Spinal cord (tissue), 10 donors: ENCODE results near the gene PLXNA3. TPM values are rescaled to one million over a fixed set of nuclear protein-coding genes. Genes with fewer than 3 reads are reported as not detected.
A peak's percentile ranks its signal among the peaks of the same experiment; 100 is the strongest.

Experiments used
- DNase-seq, 6 donors: peaks; one replicate each; pipeline versions ENCODE4 v3.0.0 to v3.0.0-alpha.2; 2013 to 2015; ENCODE audit warnings: low spot score in 6 of 6, low read depth in 4 of 6
- H3K27ac ChIP-seq: one replicate; pipeline ENCODE4 v1.5.1; 2013; ENCODE audit warnings: low read depth, low read length, control low read depth
- H3K27me3 ChIP-seq: one replicate; pipeline ENCODE4 v1.6.1; 2013; ENCODE audit warnings: low read length; ENCODE audit not compliant: control insufficient read depth, insufficient read depth
- H3K36me3 ChIP-seq: one replicate; pipeline ENCODE4 v1.6.1; 2013; ENCODE audit warnings: low read length; ENCODE audit not compliant: control insufficient read depth, insufficient read depth
- H3K4me1 ChIP-seq: one replicate; pipeline ENCODE4 v1.6.1; 2013; ENCODE audit warnings: low read length; ENCODE audit not compliant: control insufficient read depth, insufficient read depth
- H3K4me3 ChIP-seq: one replicate; pipeline ENCODE4 v1.5.1; 2013; ENCODE audit warnings: low read depth, low read length, control low read depth
- H3K9me3 ChIP-seq: one replicate; pipeline ENCODE4 v1.6.1; 2013; ENCODE audit warnings: low read length; ENCODE audit not compliant: control insufficient read depth, insufficient read depth
- WGBS: methylation state at CpG from one replicate; pipeline ENCODE4 v1.1.5; 2013; ENCODE audit warnings: missing lambda C conversion rate; ENCODE audit not compliant: insufficient coverage; 5-methylcytosine and 5-hydroxymethylcytosine counted together
- polyA plus RNA-seq, 2 donors: library from polyadenylated mRNA; unstranded; fragments of 120-200 nt; gene quantifications; one replicate each; pipeline ENCODE4 v1.2.1, GENCODE V29; 2013; ENCODE audit not compliant: insufficient read length in 2 of 2
- total RNA-seq, 2 donors: library from RNA; depleted of rRNA in 1 of 2; stranded (reverse); fragments of 120-200 nt in 1 of 2; fragments of >200 nt in 1 of 2; gene quantifications; one replicate each; pipeline versions ENCODE4 v1.2.3 to v1.2.4, GENCODE V29; 2013 to 2014
- donor health status: healthy.

Gene PLXNA3
- total and polyA plus RNA-seq, 4 donors = 13.3 to 127 (median 58.8) TPM

- Histone ChIP-seq H3K4me1 (peaks cover 34% of the 10 kb centered on the region), H3K27ac (no peak overlapping the region), H3K4me3 (no peak overlapping the region), H3K9me3 (no peaks in the 10 kb centered on the region), H3K36me3 (peaks cover 37% of the 10 kb centered on the region), H3K27me3 (no peaks in the 10 kb centered on the region)
- DNase-seq = no peak
- 87% methylated on average over 14 of the region's 16 CpGs for WGBS
Measured at GRCh38 chrX:154484255-154485149, 26.4 kb downstream of the PLXNA3 start.

DNA sequence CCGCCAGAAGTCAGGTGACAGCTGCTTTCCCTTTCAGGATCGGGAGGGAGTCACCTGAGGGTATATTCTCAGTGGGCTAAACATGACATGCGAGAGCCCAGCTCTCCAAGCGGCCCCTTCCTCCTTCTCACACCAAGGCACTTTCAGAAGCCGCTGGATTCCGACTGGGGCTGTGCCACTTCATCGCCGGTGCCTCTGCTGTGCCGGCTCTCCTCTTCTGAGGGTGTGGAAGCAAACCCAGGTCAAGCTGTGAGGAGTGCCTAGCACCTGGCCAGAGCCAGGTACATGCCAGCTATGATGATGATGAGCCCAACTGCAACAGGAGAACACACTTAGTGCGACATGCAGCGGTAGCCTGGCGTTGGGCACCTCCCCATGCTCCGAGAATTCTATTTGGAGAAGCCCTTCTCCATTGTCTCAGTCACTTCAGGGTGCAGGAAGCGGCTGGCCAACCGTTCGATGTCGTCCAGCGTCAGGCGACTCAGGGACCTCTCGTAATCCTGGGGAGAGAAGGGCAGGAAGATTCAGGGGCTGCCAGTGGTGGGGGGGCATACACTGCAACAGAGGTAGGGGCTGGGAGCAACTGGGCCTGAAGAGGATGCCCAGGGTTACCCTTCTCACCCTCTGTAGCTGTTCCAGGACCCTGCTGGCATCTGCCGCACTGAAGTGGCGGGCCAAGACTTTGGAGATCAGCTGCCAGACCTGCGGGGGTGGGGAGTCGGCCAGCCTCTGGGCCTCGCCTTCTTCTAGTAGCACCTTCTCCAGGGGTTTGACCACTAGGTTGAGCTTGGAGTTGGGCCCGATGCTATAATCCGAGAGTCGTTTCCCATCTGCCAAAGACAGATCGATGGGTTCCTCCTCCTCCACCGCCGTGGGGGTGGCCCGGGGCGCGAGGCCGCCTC is 27.3 kb downstream of the PLXNA3 start:
- 57% methylated on average over 35 of the region's 35 CpGs for WGBS
- no peak overlapping the region for H3K27ac ChIP-seq
- H3K36me3 ChIP-seq = peaks cover 37% of the 10 kb centered on the region
- peak overlapping the region; percentile 16 for H3K4me3 ChIP-seq
- DNase-seq = peak in 1 of 6 donors; percentile 21
- H3K9me3 ChIP-seq = no peaks in the 10 kb centered on the region
- peaks cover 40% of the 10 kb centered on the region for H3K4me1 ChIP-seq
- H3K27me3 ChIP-seq = no peaks in the 10 kb centered on the region

- Histone ChIP-seq H3K36me3 (peaks cover 37% of the 10 kb centered on the region), H3K4me1 (peaks cover 42% of the 10 kb centered on the region), H3K27ac (no peak overlapping the region), H3K9me3 (no peaks in the 10 kb centered on the region), H3K4me3 (peak overlapping the region; percentile 45), H3K27me3 (no peaks in the 10 kb centered on the region)
- peak in 2 of 6 donors; percentile 10 to 33 for DNase-seq
- WGBS = 24% methylated on average over 35 of the region's 35 CpGs
Measured at GRCh38 chrX:154486052-154486395, 27.9 kb downstream of the PLXNA3 start.

GRCh38 chrX:154486396-154487207 is 28.5 kb downstream of the PLXNA3 start, which contains the start of gene UBL4A:
Gene UBL4A (minus strand): TSS chrX:154486615. CDS start chrX:154486584, 31 bp downstream.
- H3K4me3 ChIP-seq = peak within 1 kb of the TSS; percentile 45
- 22% methylated on average over 84 of the region's 95 CpGs for WGBS
- peak within 1 kb of the TSS; percentile 25 for H3K27ac ChIP-seq
- H3K9me3 ChIP-seq = no peaks in the 10 kb centered on the region
- DNase-seq = peak in 2 of 6 donors; percentile 58 to 71
- H3K4me1 ChIP-seq = peaks cover 45% of the 10 kb centered on the region
- H3K36me3 ChIP-seq = peaks cover 37% of the 10 kb centered on the region
- no peaks in the 10 kb centered on the region for H3K27me3 ChIP-seq

- H3K4me3 ChIP-seq = no peak overlapping the region
- no peak overlapping the region for H3K27ac ChIP-seq
- WGBS = 89% methylated on average over 28 of the region's 28 CpGs
- H3K4me1 ChIP-seq = peaks cover 45% of the 10 kb centered on the region
- no peak for DNase-seq
- peaks cover 35% of the 10 kb centered on the region for H3K36me3 ChIP-seq
- no peaks in the 10 kb centered on the region for H3K27me3 ChIP-seq
- no peaks in the 10 kb centered on the region for H3K9me3 ChIP-seq
Measured at GRCh38 chrX:154487518-154488290, 29.6 kb downstream of the PLXNA3 start.

- no peaks in the 10 kb centered on the region for H3K27me3 ChIP-seq
- peaks cover 45% of the 10 kb centered on the region for H3K4me1 ChIP-seq
- peaks cover 32% of the 10 kb centered on the region for H3K36me3 ChIP-seq
- no peaks in the 10 kb centered on the region for H3K9me3 ChIP-seq
- no peak overlapping the region for H3K4me3 ChIP-seq
- no peak for DNase-seq
- WGBS = 91% methylated on average over 19 of the region's 20 CpGs
- no peak overlapping the region for H3K27ac ChIP-seq
Measured at GRCh38 chrX:154488336-154489075, 30.4 kb downstream of the PLXNA3 start.

GRCh38 chrX:154489182-154489581 is 31.1 kb downstream of the PLXNA3 start:
- WGBS = 83% methylated on average over 4 of the region's 4 CpGs
- H3K27ac ChIP-seq = no peak overlapping the region
- H3K36me3 ChIP-seq = peaks cover 29% of the 10 kb centered on the region
- peaks cover 43% of the 10 kb centered on the region for H3K4me1 ChIP-seq
- no peaks in the 10 kb centered on the region for H3K9me3 ChIP-seq
- peak overlapping the region; percentile 46 for H3K4me3 ChIP-seq
- no peaks in the 10 kb centered on the region for H3K27me3 ChIP-seq
- no peak for DNase-seq

- peaks cover 21% of the 10 kb centered on the region for H3K36me3 ChIP-seq
- H3K27me3 ChIP-seq = no peaks in the 10 kb centered on the region
- peak in 1 of 6 donors; percentile 28 for DNase-seq
- WGBS = 32% methylated on average over 19 of the region's 19 CpGs
- H3K4me3 ChIP-seq = peak overlapping the region; percentile 46
- H3K4me1 ChIP-seq = peaks cover 35% of the 10 kb centered on the region
- H3K27ac ChIP-seq = peak overlapping the region; percentile 40
- H3K9me3 ChIP-seq = no peaks in the 10 kb centered on the region
Measured at GRCh38 chrX:154490021-154490413, 31.9 kb downstream of the PLXNA3 start.
